Body of pancreas (tissue), 4 donors: ENCODE data around the gene NKX2-4.

Experiments used
- POLR2A ChIP-seq, 3 donors: fragments of 450-650 bp; IDR thresholded peaks; one replicate each; pipeline ENCODE4 v1.6.1; 2016; ENCODE audit warnings: antibody characterized with exemption in 3 of 3, mild to moderate bottlenecking in 2 of 3
- TF ChIP-seq, protein P1 (sequence below), 7 experiments: fragments of 450-650 bp in 4 of 7; fragments of 200-600 bp in 3 of 7; sonication (generic) in 3 of 7; IDR thresholded peaks; one replicate each; pipeline ENCODE4 v1.5.1; 2016 to 2019; ENCODE audit warnings: antibody characterized with exemption in 7 of 7

DNA sequence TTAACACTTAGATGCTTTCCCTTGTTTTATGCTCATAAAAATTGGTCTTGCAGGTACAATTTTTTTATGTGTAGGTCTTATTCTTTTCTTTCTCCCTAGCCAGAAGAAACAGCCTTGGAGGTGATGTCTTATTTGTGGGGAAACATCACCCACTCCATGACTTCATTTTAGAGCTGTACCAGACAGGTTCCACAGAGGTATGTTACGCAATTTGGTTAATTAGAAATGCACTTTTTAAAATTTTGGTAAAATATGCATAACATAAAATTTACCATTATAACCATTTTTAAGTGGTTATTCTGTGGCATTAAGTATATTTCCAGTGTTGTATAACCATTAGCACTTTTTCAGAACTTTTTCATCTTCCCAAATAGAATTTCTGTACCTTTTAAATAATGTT is 41.3 kb downstream of the NKX2-4 start:
- TF ChIP-seq, protein P1, sequence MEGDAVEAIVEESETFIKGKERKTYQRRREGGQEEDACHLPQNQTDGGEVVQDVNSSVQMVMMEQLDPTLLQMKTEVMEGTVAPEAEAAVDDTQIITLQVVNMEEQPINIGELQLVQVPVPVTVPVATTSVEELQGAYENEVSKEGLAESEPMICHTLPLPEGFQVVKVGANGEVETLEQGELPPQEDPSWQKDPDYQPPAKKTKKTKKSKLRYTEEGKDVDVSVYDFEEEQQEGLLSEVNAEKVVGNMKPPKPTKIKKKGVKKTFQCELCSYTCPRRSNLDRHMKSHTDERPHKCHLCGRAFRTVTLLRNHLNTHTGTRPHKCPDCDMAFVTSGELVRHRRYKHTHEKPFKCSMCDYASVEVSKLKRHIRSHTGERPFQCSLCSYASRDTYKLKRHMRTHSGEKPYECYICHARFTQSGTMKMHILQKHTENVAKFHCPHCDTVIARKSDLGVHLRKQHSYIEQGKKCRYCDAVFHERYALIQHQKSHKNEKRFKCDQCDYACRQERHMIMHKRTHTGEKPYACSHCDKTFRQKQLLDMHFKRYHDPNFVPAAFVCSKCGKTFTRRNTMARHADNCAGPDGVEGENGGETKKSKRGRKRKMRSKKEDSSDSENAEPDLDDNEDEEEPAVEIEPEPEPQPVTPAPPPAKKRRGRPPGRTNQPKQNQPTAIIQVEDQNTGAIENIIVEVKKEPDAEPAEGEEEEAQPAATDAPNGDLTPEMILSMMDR (IDR thresholded peaks at IDR 0.05), result no peak
- TF ChIP-seq POLR2A (IDR thresholded peaks at IDR 0.05), result no peak
